NK-92 (cell line): ENCODE data around the gene ACACB.

Experiments
- DNase-seq: peaks from one replicate; lab custom pipeline; 2025; ENCODE audit not compliant: unreplicated experiment; lab: John Stamatoyannopoulos, UW

ACACB gene

DNA sequence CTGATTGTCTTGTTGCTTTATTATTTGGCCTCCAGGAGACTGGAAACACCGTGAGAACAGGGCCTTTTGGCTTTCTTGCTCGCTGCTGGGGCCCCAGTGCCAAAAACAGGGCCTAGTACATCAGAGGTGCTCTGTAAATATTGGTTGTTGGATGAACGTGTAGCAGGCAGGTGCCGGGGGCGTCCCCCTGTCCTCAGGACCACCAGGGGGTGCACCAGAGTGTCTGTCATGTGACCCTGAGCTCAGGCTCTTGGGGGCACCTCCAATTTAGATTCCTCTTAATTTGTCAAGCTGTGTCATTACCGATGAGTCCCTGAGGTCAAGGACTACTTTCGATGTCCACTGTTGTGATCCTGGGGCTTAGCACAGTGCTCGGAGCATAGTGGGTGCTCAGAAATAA is 87.1 kb downstream of the ACACB start:
- no peak for DNase-seq

GRCh38 chr12:109209082-109209481 is 92.7 kb downstream of the ACACB start:
- DNase-seq: no peak

DNA sequence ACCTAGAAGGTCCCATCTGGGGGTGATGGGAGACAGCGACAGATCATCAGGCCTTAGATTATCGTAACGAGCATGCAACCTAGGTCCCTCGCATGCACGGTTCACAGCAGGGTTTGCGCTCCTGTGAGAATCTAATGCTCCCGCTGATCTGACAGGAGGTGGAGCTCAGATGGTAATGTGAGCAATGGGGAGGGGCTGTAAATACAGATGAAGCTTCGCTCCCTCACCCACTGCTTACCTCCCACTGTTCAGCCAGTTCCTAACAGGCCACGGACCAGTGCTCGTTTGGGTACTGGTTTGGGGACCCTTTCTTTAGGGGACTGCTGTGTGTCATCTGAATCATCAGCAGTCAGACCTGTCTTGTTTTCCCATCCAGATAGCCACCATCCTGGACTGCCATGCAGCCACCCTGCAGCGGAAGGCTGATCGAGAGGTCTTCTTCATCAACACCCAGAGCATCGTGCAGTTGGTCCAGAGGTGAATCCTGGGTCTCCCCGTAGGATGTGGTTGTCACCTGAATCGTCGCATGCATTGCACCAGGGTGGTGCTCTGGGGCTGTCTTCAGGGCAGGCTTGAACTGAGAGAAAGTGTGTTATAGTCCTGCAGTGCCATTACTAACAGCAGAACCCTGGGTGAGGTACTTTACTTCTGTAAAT is 96.2 kb downstream of the ACACB start:
- no peak for DNase-seq

DNA sequence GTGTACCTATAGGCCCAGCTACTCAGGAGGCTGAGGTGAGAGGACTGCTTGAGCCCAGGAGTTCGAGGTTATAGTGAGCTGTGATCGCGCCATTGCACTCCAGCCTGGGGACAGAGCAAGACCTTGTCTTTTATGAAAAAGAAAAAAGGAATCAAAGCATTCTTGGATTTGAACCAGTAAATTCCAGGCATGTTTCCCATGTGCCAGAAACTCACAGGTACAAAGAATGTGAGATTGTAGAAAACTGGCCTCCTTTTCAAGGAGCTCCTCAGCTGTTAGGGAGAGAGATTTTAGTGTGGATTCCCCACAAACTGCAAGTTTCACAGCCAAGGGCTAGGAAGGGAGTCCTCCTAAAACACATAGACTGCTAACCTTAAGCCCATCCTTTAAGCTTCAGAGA is 97.7 kb downstream of the ACACB start:
- no peak for DNase-seq

GRCh38 chr12:109218996-109219395 is 102.6 kb downstream of the ACACB start:
- DNase-seq: no peak

- DNase-seq: no peak
Observed at GRCh38 chr12:109219938-109220337, 103.6 kb downstream of the ACACB start.

DNA sequence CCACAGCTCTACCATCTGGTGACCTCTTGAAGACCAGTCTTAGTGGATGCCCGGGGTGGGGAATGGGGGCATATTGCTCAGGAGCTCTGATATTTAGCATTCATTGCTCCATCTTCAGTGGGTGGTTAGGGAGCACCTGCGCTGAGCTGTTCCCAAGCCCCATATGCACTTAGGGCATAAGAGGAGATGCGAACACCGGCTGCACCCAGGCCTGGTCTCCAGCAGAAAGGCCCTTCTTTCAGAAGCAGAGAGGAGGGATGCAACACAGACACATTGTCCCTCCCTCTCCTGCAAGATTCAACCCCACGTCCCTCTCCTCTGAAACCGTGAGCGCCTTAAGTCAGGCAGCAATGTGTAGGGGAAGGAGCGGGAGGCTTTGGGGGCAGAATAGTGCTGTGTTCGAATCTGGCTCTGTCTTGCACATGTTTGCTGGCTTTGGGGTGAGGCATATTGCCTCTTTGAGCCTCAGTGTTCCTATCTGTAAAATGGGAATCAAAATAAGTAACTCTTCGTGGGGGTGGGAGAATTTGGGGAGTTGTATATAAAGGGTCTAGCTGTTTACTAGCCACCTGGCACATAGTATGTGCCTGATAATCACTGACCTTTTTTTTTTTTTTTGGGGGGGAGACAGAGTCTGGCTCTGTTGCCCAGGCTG is 105.0 kb downstream of the ACACB start:
- DNase-seq: no peak

- DNase-seq: no peak
Observed at GRCh38 chr12:109222062-109222461, 105.7 kb downstream of the ACACB start.

DNA sequence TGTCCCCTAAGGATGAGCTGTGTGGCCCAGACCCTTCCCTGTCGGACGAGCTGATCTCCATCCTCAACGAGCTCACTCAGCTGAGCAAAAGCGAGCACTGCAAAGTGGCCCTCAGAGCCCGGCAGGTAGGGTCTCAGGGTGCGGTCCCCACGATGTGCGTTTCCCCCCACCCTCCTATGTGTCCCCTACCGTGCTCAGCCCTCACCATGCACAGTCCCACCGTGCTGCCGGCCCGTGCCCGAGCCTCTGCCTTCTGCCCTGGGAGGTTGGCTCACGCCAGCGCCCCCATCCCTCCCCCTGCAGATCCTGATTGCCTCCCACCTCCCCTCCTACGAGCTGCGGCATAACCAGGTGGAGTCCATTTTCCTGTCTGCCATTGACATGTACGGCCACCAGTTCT is 106.1 kb downstream of the ACACB start:
- DNase-seq: no peak

GRCh38 chr12:109223211-109223610 is 106.8 kb downstream of the ACACB start:
- DNase-seq: no peak

DNA sequence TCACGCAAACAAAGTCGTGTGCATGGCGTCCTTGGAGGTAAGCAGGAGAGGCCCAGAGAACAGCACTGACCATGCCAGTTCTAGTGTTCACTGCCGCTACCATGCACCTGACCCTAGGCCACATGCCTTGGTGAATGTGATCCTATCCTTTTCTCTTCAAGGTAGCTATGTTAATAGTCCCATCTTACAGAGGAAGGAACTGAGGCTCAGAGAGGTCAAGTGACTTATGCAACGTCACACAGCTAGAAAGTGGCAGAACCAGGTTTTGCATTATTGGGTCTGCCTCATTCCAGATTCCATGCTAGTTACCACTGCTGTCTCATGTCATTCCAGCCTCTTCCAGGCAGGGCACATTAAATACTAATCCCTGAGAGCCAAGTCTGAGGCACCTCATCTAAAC is 107.5 kb downstream of the ACACB start:
- no peak for DNase-seq

- no peak for DNase-seq
Observed at GRCh38 chr12:109228664-109229063, 112.3 kb downstream of the ACACB start.

- no peak for DNase-seq
Observed at GRCh38 chr12:109230193-109230592, 113.8 kb downstream of the ACACB start.

DNA sequence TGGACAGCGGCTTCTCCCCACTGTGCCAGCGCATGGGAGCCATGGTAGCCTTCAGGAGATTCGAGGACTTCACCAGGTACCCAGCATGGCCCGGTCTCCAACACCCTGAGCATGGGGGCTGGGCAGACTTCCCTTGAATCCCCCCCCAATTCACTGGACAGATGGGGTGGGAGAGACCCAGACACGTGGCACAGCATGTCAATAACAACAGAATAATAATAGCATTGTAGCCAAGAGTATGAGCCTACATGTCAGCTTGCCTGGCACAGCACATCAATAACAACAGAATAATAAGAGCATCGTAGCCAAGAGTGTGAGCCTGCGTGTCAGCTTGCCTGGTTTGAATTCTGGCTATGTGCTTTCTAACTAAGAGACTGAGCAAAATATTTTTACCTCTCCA is 116.3 kb downstream of the ACACB start:
- no peak for DNase-seq

GRCh38 chr12:109234012-109234411 is 117.6 kb downstream of the ACACB start:
- no peak for DNase-seq

DNA sequence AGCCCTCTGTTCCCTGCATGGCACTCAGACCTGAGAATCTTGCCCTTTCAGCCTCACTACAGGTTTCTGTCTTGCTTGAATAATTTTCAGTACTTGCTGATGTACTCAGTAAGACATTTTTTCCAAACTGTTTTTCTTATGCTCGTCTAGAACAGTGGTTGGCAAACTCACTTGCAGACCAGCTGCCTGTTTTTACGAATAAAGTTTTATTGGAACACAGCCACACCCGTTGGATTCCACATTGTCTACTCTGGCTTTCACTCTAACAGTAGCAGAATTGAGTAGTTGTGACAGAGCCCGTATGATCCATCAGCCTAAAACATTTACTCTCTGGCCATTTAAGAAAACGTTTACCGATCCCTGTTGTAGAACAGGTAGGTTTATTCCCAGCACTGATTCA is 119.9 kb downstream of the ACACB start:
- DNase-seq: no peak

DNA sequence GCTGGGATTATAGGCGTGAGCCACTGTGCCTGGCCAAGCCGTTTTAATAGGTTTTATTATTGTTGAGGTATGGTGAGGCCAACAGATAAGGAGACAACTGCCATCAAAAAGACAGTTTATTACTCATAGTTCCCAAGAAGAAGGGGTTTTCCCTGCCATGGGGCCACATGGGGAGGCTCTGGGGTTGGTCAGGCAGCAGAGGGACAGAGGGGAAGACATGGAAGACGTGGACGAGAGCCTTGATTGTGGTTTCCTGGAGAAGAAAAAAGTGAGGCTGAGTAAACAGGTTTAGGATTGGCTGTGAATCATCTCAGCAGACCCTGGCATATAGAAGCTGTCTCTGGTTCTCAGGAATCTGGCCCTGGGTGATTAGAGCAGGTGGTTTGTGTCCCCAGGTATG is 122.8 kb downstream of the ACACB start:
- no peak for DNase-seq

DNA sequence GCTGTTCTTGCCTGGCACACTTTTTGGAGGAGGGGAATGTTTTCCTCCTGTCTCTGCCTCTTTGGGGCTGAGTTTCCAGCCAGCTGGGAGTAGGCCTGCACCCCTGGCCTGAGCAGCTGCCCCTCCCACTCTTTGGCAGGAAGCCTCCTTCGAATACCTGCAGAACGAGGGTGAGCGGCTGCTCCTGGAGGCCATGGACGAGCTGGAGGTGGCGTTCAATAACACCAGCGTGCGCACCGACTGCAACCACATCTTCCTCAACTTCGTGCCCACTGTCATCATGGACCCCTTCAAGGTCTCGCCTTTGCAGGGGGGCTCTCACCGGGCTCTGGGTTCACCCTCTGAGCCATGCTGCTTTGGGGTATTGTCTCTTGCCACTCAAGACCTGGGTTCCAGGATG is 123.3 kb downstream of the ACACB start:
- DNase-seq: no peak

- no peak for DNase-seq
Observed at GRCh38 chr12:109240365-109240764, 124.0 kb downstream of the ACACB start.

DNA sequence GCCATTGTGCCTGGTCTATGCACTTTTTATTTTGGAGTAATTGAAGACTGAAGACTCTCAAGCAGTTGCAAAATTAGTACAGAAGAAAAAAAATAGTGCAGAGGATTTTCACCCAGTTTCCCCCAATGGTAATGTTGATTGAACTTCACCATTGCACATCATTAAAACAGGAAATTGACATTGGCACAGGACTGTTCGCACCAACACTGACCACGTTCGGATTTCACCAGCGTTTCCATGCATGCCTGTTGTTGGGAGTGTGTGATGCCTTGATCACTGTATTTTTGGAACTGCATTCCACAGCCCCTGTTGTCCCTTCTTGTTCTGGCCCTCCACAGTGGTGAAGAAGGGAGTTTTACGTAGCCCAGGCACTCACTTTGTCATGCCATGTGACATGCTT is 125.5 kb downstream of the ACACB start:
- DNase-seq: no peak

DNA sequence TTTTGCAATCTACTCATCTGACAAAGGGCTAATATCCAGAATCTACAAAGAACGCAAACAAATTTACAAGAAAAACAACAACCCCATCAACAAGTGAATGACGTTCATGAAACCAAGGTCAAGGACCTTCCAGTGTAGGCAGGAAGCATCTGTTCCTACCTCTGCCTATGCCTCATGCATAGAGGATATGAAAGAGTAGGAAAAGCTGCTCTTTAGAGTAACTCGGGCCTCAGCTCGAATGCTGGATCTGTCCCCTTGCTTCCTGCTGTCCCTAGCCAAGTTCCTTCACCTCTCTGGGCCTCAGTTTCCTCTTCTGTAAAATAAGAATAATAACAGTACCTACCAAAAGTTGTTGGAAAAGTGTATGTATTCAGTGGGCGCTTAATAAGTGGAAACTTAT is 127.7 kb downstream of the ACACB start:
- DNase-seq: no peak

DNA sequence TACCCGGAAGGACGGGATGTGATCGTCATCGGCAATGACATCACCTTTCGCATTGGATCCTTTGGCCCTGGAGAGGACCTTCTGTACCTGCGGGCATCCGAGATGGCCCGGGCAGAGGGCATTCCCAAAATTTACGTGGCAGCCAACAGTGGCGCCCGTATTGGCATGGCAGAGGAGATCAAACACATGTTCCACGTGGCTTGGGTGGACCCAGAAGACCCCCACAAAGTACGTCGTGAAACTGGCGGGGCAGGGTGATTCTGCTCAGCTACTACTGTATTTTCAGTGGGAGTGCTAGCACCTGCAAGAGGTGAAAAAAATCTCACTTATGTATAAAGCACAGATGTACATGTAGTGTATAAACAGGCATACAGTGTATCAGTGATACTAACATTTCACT is 129.8 kb downstream of the ACACB start:
- no peak for DNase-seq
